ENCODE data around the gene MN1. TPM values are rescaled to one million over a fixed set of nuclear protein-coding genes. Genes with fewer than 3 reads are reported as not detected.
A peak's percentile ranks its signal among the peaks of the same experiment; 100 is the strongest.

MN1 gene
- total RNA-seq, 1 donor from 2014 or later = 145 TPM

GRCh38 chr22:27775087-27775698, 26.4 kb downstream of the MN1 start:
- Mint-ChIP-seq H3K4me3 (ENCODE audit: unreplicated experiment) (no peak overlapping the region), H3K27me3 (ENCODE audit: unreplicated experiment) (no peaks in the 10 kb centered on the region), H3K9me3 (ENCODE audit: unreplicated experiment) (no peaks in the 10 kb centered on the region), H3K27ac (ENCODE audit: unreplicated experiment) (peak overlapping the region; percentile 86), H3K4me1 (ENCODE audit: unreplicated experiment) (peaks cover 61% of the 10 kb centered on the region), H3K36me3 (ENCODE audit: unreplicated experiment) (peaks cover 35% of the 10 kb centered on the region)
- no peak for DNase-seq (ENCODE audit: extremely low spot score, unreplicated experiment)
- no peak for TF ChIP-seq CTCF (IDR thresholded peaks at IDR 0.05)

GRCh38 chr22:27774200-27774599, 27.4 kb downstream of the MN1 start:
- no peak for TF ChIP-seq CTCF (IDR thresholded peaks at IDR 0.05)
- DNase-seq (ENCODE audit: extremely low spot score, unreplicated experiment) = no peak
- Mint-ChIP-seq H3K4me1 (ENCODE audit: unreplicated experiment) (peaks cover 55% of the 10 kb centered on the region), H3K9me3 (ENCODE audit: unreplicated experiment) (no peaks in the 10 kb centered on the region), H3K36me3 (ENCODE audit: unreplicated experiment) (peaks cover 37% of the 10 kb centered on the region), H3K27me3 (ENCODE audit: unreplicated experiment) (no peaks in the 10 kb centered on the region), H3K27ac (ENCODE audit: unreplicated experiment) (peak overlapping the region; percentile 66), H3K4me3 (ENCODE audit: unreplicated experiment) (no peak overlapping the region)

GRCh38 chr22:27772984-27773498, 28.5 kb downstream of the MN1 start:
- peak overlapping the region; percentile 56 for H3K27ac Mint-ChIP-seq (ENCODE audit: unreplicated experiment)
- peaks cover 31% of the 10 kb centered on the region for H3K36me3 Mint-ChIP-seq (ENCODE audit: unreplicated experiment)
- peaks cover 48% of the 10 kb centered on the region for H3K4me1 Mint-ChIP-seq (ENCODE audit: unreplicated experiment)
- no peak for TF ChIP-seq CTCF (IDR thresholded peaks at IDR 0.05)
- DNase-seq (ENCODE audit: extremely low spot score, unreplicated experiment) = no peak
- no peaks in the 10 kb centered on the region for H3K27me3 Mint-ChIP-seq (ENCODE audit: unreplicated experiment)
- H3K4me3 Mint-ChIP-seq (ENCODE audit: unreplicated experiment) = no peak overlapping the region
- H3K9me3 Mint-ChIP-seq (ENCODE audit: unreplicated experiment) = no peaks in the 10 kb centered on the region

GRCh38 chr22:27772081-27772983, 29.2 kb downstream of the MN1 start:
- DNase-seq (ENCODE audit: extremely low spot score, unreplicated experiment) = no peak
- Mint-ChIP-seq H3K36me3 (ENCODE audit: unreplicated experiment) (peaks cover 32% of the 10 kb centered on the region), H3K27ac (ENCODE audit: unreplicated experiment) (peak overlapping the region; percentile 56), H3K27me3 (ENCODE audit: unreplicated experiment) (no peaks in the 10 kb centered on the region), H3K4me3 (ENCODE audit: unreplicated experiment) (no peak overlapping the region), H3K4me1 (ENCODE audit: unreplicated experiment) (peaks cover 49% of the 10 kb centered on the region), H3K9me3 (ENCODE audit: unreplicated experiment) (no peaks in the 10 kb centered on the region)
- no peak for TF ChIP-seq CTCF (IDR thresholded peaks at IDR 0.05)

GRCh38 chr22:27771637-27772036, 29.9 kb downstream of the MN1 start:
- Mint-ChIP-seq H3K27ac (ENCODE audit: unreplicated experiment) (no peak overlapping the region), H3K27me3 (ENCODE audit: unreplicated experiment) (no peaks in the 10 kb centered on the region), H3K4me3 (ENCODE audit: unreplicated experiment) (no peak overlapping the region), H3K4me1 (ENCODE audit: unreplicated experiment) (peaks cover 49% of the 10 kb centered on the region), H3K9me3 (ENCODE audit: unreplicated experiment) (no peaks in the 10 kb centered on the region), H3K36me3 (ENCODE audit: unreplicated experiment) (peaks cover 38% of the 10 kb centered on the region)
- TF ChIP-seq CTCF (IDR thresholded peaks at IDR 0.05) = no peak
- no peak for DNase-seq (ENCODE audit: extremely low spot score, unreplicated experiment)
